NCI-H1105 (cell line): ENCODE results near the gene CSF1.
"Not testable (repeated sequence)": the region's sequence is repeated elsewhere in the genome, so short reads cannot be mapped to it uniquely, and the experiment has no call there.

Experiments used
- DNase-seq: peaks from one replicate; lab custom pipeline; 2025; lab: John Stamatoyannopoulos, UW

The CSF1 gene

DNA sequence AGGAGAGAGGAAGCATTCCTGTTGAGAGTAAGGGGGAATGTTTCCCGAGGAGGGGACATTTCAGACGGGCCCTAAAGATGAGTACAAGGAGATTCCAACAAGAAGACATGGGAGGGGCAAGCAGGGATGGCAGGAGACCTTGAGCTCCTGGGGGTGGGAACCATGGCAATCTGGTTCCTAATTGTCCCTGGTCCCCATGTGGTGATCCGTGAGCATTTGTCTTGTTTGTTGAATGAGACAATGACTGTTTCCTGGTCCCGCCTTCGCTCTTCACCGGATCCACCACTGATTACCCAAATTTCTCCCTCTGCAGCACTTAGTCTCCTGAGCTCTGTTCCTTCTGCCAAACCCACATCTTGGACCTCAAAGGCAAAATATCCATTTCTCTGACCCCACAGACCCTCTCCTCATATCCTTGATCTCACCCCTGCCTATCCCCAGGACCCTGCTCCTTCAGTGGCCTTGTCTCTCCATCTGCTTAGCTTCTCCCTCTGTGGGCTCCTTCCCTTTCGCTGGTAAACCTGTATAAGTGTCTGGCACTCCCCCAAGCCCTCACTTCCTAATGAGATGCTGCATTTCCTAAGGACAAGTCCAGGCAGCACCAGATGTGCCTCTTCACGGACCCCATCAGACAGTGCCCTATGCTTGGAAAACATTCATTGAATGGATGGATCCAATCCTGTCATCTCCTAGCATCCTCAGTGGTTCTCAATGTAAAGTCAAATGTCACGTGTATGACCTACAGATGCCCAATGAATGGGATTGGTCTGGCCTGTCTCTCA is 8.3 kb upstream of the CSF1 start:
- peak; percentile 61 for DNase-seq

GRCh38 chr1:109903376-109903930 is 7.2 kb upstream of the CSF1 start:
- no peak for DNase-seq

GRCh38 chr1:109904105-109904817 is 6.4 kb upstream of the CSF1 start:
- no peak for DNase-seq

DNA sequence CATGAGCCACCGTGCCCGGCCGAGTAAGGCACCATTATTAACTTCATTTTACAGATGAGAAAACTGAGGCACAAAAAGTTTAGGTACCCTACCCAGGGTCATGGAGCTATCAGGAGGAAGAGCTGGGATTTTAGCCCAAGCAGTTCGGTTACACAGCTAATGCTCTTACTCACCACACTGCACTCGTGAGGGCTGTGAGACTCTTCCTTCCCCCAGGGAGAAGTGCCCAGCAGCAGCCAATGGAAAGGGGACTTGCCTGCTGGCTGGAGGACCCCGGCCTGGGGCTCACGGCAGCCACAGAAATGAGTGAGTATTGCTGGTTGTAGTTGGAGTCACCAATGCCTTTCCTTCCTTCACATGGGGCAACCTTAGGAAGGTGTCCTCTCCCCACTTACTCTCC is 5.2 kb upstream of the CSF1 start:
- no peak for DNase-seq

DNA sequence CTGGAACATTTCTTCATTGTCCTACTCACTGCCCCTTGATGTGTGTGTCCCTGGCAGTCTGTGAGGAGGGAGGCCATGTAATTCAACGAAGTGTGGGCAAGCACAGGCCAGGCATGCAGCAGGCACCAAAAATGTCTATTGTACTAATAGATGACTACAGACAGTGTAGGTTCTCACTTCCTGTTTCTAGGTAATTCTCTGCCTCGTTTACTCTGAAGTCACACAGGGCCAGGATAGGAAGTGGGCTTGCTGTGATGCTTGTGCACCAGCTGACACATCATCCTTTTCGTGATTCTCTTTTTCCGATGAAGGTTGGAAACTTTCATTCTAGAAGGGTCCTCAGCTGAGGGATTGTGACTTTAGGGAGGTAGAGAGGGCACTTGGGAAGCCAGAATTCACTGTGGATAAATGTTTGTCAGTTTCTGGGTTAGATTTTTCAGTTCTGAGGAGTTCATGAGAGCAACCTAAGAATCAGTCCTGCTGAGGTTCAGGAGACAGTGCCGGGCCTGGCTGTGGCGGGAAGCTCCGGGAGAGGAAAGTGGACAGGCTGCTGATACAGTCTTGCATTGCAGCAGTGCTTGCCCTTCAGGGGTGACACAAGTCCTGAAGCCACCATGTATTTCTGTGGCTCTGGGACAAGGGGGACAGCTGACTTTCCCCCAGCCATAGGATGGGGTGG is 4.3 kb upstream of the CSF1 start:
- DNase-seq = no peak

DNA sequence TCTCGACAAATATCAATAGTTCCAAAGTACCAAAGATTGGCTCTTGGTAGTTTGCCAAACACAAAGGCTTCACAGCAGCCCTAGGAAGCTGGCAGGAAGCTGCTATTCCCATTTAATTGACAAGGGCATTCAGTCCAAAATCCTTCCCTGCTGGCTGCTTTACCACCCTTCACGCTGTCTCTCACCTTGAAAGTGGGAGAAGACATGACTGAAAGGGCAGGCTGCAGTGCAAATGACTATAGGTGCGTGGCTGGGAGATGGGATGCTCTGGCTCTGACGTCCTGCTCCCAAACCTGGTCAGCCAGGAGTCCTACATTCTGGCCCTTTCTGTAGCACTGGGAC is 3.8 kb upstream of the CSF1 start:
- no peak for DNase-seq

DNA sequence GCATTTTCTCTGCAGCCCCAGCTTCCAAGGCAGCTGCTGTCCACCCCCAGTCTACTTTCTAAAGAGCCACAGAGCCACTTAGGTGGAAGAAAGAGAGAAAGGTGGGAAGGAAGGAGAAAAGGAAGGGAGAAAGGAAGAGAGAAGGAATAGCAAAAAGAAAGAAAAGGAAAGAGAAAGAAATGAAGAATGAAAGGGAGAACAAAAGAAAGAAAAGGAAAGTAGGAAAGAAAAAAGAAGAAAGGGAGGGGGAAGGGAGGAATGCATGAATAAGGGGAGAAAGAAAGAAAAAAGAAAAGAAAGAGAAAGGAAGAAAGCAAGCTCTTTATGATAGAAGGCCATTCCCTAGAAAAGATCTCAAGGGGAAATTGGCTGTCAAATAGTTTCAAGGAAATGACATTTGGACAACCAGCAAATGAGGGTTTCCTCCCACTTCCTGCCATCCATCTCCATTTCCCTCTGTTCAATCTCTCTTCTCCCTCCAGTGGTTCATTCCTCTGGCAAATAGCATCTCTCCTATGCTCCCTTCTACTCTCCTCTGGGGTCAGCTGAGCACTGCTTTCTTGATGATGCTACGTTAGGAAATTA is 3.4 kb upstream of the CSF1 start:
- DNase-seq = no peak

DNA sequence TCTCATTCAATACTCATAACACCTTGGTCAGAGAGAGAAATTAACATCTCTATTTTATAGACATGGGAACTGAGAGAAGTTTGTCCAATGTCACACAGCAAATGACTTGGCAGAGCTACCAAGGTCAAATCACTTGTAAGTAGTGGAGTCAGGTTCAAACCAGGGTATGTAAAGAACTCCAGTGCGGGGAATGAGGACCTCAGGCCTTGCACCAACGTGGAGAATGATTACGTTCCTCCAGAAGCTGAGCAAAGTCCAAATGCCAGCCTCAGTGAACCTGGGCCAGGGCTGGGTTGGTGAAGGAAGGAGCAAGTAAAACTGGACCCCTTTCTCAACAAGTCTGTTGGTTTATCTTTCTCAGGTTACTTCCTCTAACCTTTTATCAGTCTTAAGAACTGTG is 1.8 kb upstream of the CSF1 start:
- no peak for DNase-seq

DNA sequence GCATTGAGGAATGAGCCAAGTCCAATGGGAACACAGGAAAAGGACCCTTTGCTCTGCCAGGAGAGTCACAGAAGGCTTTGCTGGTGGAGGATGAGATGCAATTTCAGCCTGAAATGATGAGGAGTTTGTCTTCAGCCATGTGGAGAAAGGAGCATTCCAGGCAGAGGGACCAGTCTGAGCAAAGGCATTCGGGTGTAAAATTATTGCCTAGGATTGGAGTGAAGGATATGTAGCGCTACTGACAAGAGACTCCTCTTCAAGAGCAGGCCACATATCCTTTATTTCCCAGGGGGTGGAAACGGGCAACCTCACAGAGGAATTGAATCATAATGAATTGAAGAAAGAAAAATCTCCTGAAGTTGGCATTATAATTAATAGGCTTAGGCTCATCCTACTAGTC is 1.1 kb upstream of the CSF1 start:
- DNase-seq = no peak

DNA sequence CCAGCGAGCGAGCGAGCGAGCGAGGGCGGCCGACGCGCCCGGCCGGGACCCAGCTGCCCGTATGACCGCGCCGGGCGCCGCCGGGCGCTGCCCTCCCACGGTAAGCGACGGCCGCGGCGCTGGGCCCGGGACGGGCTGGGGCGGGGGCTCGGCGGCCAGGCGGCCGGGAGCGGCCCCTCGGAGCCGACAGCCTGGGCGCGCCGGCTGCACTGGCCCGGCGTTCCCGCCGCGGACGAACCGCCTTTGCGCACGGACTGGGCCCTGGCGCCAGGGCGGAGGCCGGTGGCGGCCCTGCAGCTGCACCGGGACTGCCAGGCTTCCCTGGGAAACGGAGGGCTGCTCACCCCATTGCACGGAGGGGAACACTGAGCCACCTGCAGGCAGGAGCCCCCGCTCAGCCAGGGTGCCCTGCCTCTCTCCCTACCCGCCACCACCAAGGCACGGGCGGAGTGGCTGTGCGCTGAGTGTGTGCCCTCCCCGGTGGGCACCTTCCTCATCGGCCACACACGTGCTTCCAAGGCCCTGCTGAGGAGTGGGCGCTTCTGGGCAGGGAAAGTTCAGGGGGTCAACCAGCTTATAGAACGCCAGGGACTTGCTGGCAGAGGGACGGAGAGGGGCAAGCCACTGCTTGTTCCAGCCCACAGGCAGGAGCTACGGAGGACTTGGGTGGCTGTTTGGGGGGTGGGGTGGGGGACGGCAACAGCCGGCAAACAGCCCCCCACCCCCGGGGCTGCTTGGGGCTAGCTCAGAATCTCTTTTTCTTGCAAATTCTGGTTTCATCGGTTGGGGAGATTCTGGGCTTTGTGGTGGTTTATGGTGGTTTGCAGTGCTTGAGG is 532 bp downstream of the CSF1 start:
- no peak for DNase-seq

DNA sequence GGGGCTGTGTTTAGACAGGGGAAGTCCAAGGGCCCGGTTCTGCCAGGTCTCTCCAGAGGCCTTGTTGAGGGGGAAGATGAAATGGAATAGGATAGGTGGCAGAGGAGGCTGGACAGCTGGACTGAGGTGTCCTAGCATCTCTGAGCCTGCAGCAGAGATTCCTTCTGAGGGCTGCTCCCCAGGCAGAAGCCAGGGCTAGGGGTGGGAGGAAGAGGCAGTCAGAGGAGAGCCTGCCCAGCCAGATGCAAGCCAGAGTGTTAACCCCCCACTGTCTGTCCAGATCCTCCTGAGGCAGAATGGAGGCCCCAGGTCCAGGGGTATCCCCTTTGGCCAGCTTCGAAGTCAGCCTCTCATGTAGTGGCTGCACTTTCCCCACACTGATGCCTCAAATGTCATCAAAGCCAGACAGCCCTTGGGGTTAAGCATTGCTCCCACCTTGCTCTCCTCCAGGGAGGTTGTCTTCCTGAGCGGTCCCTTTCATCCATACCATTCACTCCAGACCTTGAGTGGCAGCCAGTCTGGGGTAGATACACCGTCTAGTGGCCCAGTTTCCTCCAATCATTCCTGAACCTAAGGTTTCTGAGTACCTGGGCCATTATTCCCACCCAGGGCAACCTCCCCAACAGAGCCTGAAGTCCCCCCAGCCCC is 1.7 kb downstream of the CSF1 start:
- DNase-seq = no peak

GRCh38 chr1:109912873-109913272 is 2.2 kb downstream of the CSF1 start:
- DNase-seq = no peak

DNA sequence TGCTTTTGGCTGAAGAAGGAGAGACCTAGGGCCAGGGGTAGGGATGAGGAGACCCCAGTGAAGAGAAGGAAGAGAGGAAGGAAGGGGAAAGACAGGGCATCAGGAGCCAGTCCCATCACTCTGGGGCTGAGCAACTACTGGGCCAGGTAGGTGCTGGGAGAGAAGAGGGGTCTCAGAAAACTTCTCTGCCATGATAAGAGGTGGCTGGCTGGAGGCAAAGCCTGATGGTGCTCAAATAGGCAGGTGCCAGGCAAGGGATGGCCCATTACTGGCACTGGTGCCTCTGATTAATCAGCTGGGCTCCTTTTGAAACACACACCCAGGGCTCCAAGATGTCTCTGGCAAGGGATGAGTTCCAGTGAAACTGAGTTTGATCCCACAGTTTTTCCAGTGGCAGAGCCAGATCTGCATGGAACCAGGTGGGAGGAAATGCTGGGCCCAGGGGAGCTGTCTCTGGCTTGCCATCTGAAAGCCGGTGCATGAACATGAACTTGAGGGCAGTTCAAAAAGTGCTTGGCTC is 2.8 kb downstream of the CSF1 start:
- no peak for DNase-seq

GRCh38 chr1:109914587-109915240 is 4.1 kb downstream of the CSF1 start:
- no peak for DNase-seq

- DNase-seq = no peak
These were observed 6.6 kb downstream of the CSF1 start for GRCh38 chr1:109917051-109917767.

DNA sequence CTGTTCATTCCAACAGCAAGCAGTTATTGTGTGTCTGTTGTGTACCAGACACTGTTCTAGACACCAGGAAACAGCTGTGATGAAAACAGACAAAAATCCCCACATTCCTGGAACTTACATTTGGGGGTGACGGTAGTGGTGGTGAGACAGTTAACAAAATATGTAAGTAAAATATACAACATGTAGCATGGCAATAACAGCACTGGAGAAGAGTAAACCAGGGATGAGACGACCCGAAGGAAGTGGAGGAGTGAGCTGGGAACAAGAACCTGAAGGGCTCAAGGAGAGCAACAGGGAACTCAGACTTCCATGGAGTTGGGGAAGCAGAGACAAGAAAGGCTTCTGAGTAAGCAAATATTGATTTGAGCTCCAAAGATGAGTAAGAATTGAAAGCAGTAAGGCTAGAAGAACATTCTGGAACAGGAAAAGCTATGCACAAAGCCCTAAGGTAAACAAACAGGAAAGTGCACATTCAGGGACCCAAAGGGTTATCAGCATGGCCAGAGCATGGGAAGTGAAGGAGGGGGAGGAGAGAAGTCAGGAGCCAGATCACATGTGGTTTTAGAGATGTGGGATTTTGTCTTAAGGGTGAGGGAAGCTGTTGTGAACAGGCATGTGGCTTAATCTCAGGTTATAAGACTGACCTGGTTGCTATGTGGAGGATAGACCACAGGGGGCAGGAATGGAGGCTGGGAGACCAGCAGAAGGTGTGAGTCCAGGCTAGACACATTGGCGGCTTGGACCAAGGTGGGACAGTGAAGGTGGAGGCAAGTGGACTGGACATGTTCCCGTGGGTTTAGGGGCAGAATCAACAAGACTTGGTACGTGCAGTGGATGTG is 7.3 kb downstream of the CSF1 start:
- DNase-seq = no peak

- no peak for DNase-seq
These were observed 8.0 kb downstream of the CSF1 start for GRCh38 chr1:109918671-109919070.

DNA sequence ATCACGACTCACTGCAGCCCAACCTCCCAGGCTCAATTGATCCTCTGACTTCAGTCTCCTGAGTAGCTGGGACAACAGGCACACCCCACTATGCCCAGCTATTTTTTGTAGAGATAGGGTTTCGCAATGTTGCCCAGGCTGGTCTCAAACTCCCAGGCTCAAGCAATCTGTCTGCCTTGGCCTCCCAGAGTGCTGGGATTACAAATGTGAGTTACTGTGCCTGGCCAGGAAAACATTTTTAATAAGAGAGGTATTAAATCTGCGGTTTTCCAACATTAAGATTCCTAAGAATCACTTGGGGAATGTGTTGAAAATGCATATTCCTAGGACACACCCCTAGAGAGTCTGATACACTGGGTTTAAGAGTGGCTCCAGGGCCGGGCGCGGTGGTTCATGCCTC is 8.7 kb downstream of the CSF1 start:
- DNase-seq = no peak

- DNase-seq = not testable (repeated sequence)
These were observed 9.7 kb downstream of the CSF1 start for GRCh38 chr1:109920391-109920790.
